CD14-positive monocyte (primary cell): ENCODE data around the gene ZNF442. TPM values are rescaled to one million over a fixed set of nuclear protein-coding genes. Genes with fewer than 3 reads are reported as not detected.

Experiments used
- DNase-seq, 3 donors: peaks; one replicate each; pipeline ENCODE4 v3.0.0-alpha.2; 2011 to 2022
- H2AFZ ChIP-seq: 2 replicates; pipeline ENCODE4 v1.6.0; 2012; ENCODE audit warnings: mild to moderate bottlenecking, low read depth, low read length, inconsistent platforms; ENCODE audit not compliant: insufficient read depth, poor library complexity, severe bottlenecking
- H3K27ac ChIP-seq, 2 donors: 1 replicate in 1 of 2; 2 replicates in 1 of 2; pipeline ENCODE4 v1.5.1; 2012 to 2013; ENCODE audit warnings: low read length in 2 of 2, control low read depth in 1 of 2, inconsistent platforms in 1 of 2, low read depth in 1 of 2, mild to moderate bottlenecking in 1 of 2
- H3K27me3 ChIP-seq, 2 donors: one replicate each; pipeline versions ENCODE4 v1.6.0 to v1.6.1; 2011 to 2013; ENCODE audit warnings: low read length in 2 of 2; ENCODE audit not compliant: control insufficient read depth in 2 of 2, insufficient read depth in 2 of 2
- H3K36me3 ChIP-seq, 2 donors: replicated peaks in 1 of 2; 1 replicate in 1 of 2; 2 replicates in 1 of 2; pipeline versions ENCODE4 v1.5.1 to v1.6.1; 2012 to 2013; ENCODE audit warnings: low read length in 2 of 2, control low read depth in 1 of 2, inconsistent platforms in 1 of 2, mild to moderate bottlenecking in 1 of 2; ENCODE audit not compliant: insufficient read depth in 2 of 2, control insufficient read depth in 1 of 2
- H3K4me1 ChIP-seq, 2 donors: 1 replicate in 1 of 2; 2 replicates in 1 of 2; pipeline versions ENCODE4 v1.5.1 to v1.6.1; 2012 to 2013; ENCODE audit warnings: low read length in 2 of 2, control low read depth in 1 of 2, inconsistent platforms in 1 of 2, mild to moderate bottlenecking in 1 of 2, moderate library complexity in 1 of 2; ENCODE audit not compliant: insufficient read depth in 2 of 2, control insufficient read depth in 1 of 2
- H3K4me2 ChIP-seq: replicated peaks from 2 replicates; pipeline ENCODE3; 2012; ENCODE audit warnings: low read length, moderate library complexity, mild to moderate bottlenecking; ENCODE audit not compliant: poor library complexity, severe bottlenecking; ENCODE audit errors: extremely low read depth
- H3K4me3 ChIP-seq, 3 experiments: fragments of 200-600 bp in 1 of 3; sonication (generic) in 1 of 3; replicated peaks in 1 of 3; 1 replicate in 2 of 3; 2 replicates in 1 of 3; pipeline ENCODE4 v1.5.1; 2011 to 2013; ENCODE audit warnings: low read length in 3 of 3, mild to moderate bottlenecking in 3 of 3, control low read depth in 2 of 3, low read depth in 2 of 3, inconsistent platforms in 1 of 3, moderate library complexity in 1 of 3
- H3K79me2 ChIP-seq: 2 replicates; pipeline ENCODE4 v1.6.0; 2012; ENCODE audit warnings: mild to moderate bottlenecking, control low read depth, inconsistent platforms, low read length, moderate library complexity; ENCODE audit not compliant: insufficient read depth
- H3K9ac ChIP-seq: 2 replicates; pipeline ENCODE4 v1.6.0; 2017; ENCODE audit warnings: low read length, mild to moderate bottlenecking; ENCODE audit not compliant: insufficient read depth, poor library complexity, severe bottlenecking
- H3K9me3 ChIP-seq, 2 donors: replicated peaks in 1 of 2; 1 replicate in 1 of 2; 2 replicates in 1 of 2; pipeline versions ENCODE4 v1.5.1 to v1.6.1; 2012 to 2013; ENCODE audit warnings: low read length in 2 of 2, control low read depth in 1 of 2; ENCODE audit not compliant: control insufficient read depth in 1 of 2, insufficient read depth in 1 of 2
- H4K20me1 ChIP-seq: 2 replicates; pipeline ENCODE4 v1.6.0; 2012; ENCODE audit warnings: mild to moderate bottlenecking, low read length, control low read depth, moderate library complexity; ENCODE audit not compliant: insufficient read depth
- H3K27ac Mint-ChIP-seq, 7 donors: one replicate each; pipeline ENCODE4 v1.8.0; 2020; ENCODE audit warnings: mild to moderate bottlenecking in 7 of 7, mixed read lengths in 7 of 7, moderate library complexity in 6 of 7, inconsistent platforms in 2 of 7
- H3K27me3 Mint-ChIP-seq, 3 donors: one replicate each; pipeline ENCODE4 v1.8.0; 2021 to 2022; ENCODE audit warnings: low read depth in 3 of 3, mild to moderate bottlenecking in 3 of 3, mixed read lengths in 3 of 3, moderate library complexity in 3 of 3, inconsistent platforms in 1 of 3
- H3K36me3 Mint-ChIP-seq, 2 donors: one replicate each; pipeline ENCODE4 v1.8.0; 2020; ENCODE audit warnings: mixed read lengths in 2 of 2, inconsistent platforms in 1 of 2, mild to moderate bottlenecking in 1 of 2
- H3K4me1 Mint-ChIP-seq: one replicate; pipeline ENCODE4 v1.8.0; 2020; ENCODE audit warnings: mild to moderate bottlenecking, mixed read lengths
- H3K4me3 Mint-ChIP-seq, 2 donors: one replicate each; pipeline ENCODE4 v1.8.0; 2020; ENCODE audit warnings: mild to moderate bottlenecking in 2 of 2, mixed read lengths in 2 of 2, moderate library complexity in 1 of 2
- H3K9me3 Mint-ChIP-seq, 7 donors: one replicate each; pipeline ENCODE4 v1.8.0; 2020 to 2022; ENCODE audit warnings: mixed read lengths in 7 of 7, mild to moderate bottlenecking in 6 of 7, moderate library complexity in 6 of 7, inconsistent platforms in 2 of 7
- WGBS: methylation state at CpG from one replicate; pipeline ENCODE4 v1.1.5; 2013; ENCODE audit warnings: missing lambda C conversion rate; ENCODE audit not compliant: insufficient coverage; 5-methylcytosine and 5-hydroxymethylcytosine counted together
- intact Hi-C, 2 donors: fragments of 100-400 bp; cut with micrococcal nuclease; formaldehyde crosslinking; loops; one replicate each; pipeline versions ENCODE4 v1.15.0 to v1.15.1; 2023
- polyA minus RNA-seq: library from RNA; depleted of rRNA, polyadenylated mRNA; stranded (reverse); fragments of >200 nt; gene quantifications from 2 replicates; pipeline ENCODE4 v1.2.3, GENCODE V29; 2012
- polyA plus RNA-seq, 3 donors: library from polyadenylated mRNA; depleted of rRNA in 1 of 3; unstranded in 2 of 3; stranded (reverse) in 1 of 3; fragments of 300-500 nt in 2 of 3; fragments of >200 nt in 1 of 3; fragmentation: Illumina TruSeq in 2 of 3; gene quantifications; 1 replicate in 2 of 3; 2 replicates in 1 of 3; pipeline ENCODE4 v1.2.3, GENCODE V29; 2012 to 2021
- total RNA-seq, 12 experiments: library from RNA in 1 of 12; stranded (reverse) in 1 of 12; fragments of 120-200 nt in 1 of 12; gene quantifications; one replicate each; pipeline ENCODE4 v1.2.4 and lab custom pipeline; 2013 to 2026; ENCODE audit warnings: mixed read lengths in 6 of 12, inconsistent platforms in 1 of 12
- TF ChIP-seq, protein P1 (sequence below): fragments of 200-600 bp; IDR thresholded peaks from one replicate; pipeline ENCODE4 v1.8.0; 2022; ENCODE audit warnings: antibody characterized with exemption, mild to moderate bottlenecking

ZNF442 gene
- total RNA-seq (2013), result 0.64 TPM
- under 1 TPM; 0.03 to 0.39 (median 0.17) TPM for polyA plus RNA-seq
- 0.28 TPM in 1 of 2 replicates, not detected in the other for polyA minus RNA-seq
- total RNA-seq (lab: John Stamatoyannopoulos, UW), result 0 to 2.7 (median 0.28) reads per million in 11 experiments

DNA sequence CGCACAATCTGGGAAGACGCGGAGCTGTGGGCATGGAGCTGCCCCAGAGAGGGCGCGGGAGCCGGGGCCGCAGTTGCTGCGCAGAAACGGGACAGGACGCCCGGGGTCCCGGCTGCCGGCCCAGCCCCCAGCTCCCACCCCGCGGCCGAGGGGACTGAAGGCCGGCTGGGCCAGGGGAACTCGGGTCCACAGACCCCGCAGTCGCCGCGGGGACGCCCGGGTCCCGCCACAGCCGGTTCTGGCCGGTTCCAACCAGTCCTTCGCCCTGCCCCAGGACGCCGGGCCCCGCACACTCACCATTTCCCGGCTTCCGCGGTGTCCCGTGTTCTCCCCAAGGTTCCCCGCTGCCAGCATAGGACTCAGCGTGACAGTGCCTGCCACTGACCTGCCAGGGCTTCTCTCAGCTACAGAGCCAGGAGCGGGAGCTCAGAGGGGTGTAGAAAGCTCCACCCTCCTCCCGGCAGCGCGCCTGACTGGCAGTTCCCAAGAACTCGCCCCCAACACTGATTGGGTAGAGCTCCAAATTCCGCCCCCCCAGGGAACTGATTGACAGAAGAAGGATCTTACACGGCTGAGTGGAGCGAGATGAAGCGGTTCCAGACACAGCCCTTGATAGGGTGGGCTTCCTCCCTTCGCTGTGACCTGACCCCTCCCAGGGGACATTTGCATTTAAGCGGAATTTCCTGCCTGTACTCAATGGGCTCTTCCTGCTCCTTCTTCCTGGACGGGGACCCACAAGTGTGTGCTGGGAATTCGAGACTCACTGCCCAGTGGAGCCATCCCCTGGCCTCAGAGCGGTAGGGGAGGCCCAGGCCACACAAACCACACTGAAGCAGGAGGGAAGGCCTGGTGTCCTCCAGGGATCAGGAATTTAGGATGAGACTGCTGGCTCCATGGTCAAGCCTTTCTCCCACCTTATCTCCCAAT, at the start of gene ZNF442:
Gene ZNF442, minus strand, starts transcription at position 448 of the 927 bp plus-strand sequence. CDS start 2,052 bp downstream, outside the sequence.
- Histone ChIP-seq H3K4me2 (peak within 1 kb of the TSS; percentile 74), H4K20me1 (no peaks in the 10 kb centered on the region), H3K4me3 (peak within 1 kb of the TSS; percentile 62 to 85 (median 71)), H3K79me2 (no peaks in the 10 kb centered on the region), H3K36me3 (no peaks in the 10 kb centered on the region), H3K27me3 (no peaks in the 10 kb centered on the region), H3K9me3 (peaks cover 12 to 44% of the 10 kb centered on the region in 2 donors), H2AFZ (peak within 1 kb of the TSS; percentile 95), H3K4me1 (peaks cover 13 to 18% of the 10 kb centered on the region in 2 donors), H3K27ac (peak within 1 kb of the TSS in 1 of 2 donors; percentile 58), H3K9ac (peak within 1 kb of the TSS; percentile 66)
- H3K9me3 Mint-ChIP-seq, result peaks cover 15 to 61% (median 59%) of the 10 kb centered on the region in 7 donors
- intact Hi-C loops, result no loop called here
- H3K27ac Mint-ChIP-seq, result peak within 1 kb of the TSS in 6 of 7 donors; percentile 3 to 84 (median 66)
- H3K4me1 Mint-ChIP-seq, result peaks cover 24% of the 10 kb centered on the region
- peak within 1 kb of the TSS; percentile 92 to 95 for H3K4me3 Mint-ChIP-seq
- H3K27me3 Mint-ChIP-seq, result peaks cover 2 to 18% (median 4%) of the 10 kb centered on the region in 3 donors
- peaks cover 0 to 3% of the 10 kb centered on the region in 2 donors for H3K36me3 Mint-ChIP-seq
- DNase-seq, result peak; percentile 69 to 76 (median 72)
- under 1% methylated on average over 45 of the region's 51 CpGs for WGBS
- TF ChIP-seq, protein P1, sequence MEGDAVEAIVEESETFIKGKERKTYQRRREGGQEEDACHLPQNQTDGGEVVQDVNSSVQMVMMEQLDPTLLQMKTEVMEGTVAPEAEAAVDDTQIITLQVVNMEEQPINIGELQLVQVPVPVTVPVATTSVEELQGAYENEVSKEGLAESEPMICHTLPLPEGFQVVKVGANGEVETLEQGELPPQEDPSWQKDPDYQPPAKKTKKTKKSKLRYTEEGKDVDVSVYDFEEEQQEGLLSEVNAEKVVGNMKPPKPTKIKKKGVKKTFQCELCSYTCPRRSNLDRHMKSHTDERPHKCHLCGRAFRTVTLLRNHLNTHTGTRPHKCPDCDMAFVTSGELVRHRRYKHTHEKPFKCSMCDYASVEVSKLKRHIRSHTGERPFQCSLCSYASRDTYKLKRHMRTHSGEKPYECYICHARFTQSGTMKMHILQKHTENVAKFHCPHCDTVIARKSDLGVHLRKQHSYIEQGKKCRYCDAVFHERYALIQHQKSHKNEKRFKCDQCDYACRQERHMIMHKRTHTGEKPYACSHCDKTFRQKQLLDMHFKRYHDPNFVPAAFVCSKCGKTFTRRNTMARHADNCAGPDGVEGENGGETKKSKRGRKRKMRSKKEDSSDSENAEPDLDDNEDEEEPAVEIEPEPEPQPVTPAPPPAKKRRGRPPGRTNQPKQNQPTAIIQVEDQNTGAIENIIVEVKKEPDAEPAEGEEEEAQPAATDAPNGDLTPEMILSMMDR, result no peak

DNA sequence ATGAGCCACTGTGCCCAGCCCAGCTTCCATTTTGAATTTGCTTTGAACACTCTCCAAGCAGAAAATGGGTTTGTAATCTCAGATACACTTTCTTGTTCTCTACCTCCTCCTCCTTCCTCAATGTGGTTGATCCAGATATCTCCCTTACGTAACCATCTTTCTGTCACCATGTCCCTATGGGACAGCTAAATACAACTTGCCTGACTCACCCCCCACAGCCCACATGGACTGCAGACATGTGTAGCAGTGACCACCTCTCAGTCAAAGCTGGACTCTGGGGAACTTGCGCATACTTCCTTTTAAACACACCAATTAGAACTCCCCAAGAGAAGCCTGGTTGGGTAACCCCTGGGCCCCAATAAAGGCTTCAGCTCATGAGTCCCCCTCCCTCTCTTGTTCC, 46.4 kb upstream of the ZNF442 start:
- H3K27me3 ChIP-seq, result no peaks in the 10 kb centered on the region
- TF ChIP-seq, protein P1, result no peak
- H3K4me3 ChIP-seq, result no peak overlapping the region
- no peak overlapping the region for H3K9ac ChIP-seq
- Mint-ChIP-seq H3K4me3 (no peak overlapping the region), H3K27ac (no peak overlapping the region), H3K27me3 (peaks cover 0 to 3% (median 1%) of the 10 kb centered on the region in 3 donors), H3K36me3 (no peaks in the 10 kb centered on the region), H3K4me1 (no peaks in the 10 kb centered on the region), H3K9me3 (peaks cover 27 to 78% (median 67%) of the 10 kb centered on the region in 7 donors)
- intact Hi-C loops, result no loop called here
- no peaks in the 10 kb centered on the region for H3K36me3 ChIP-seq
- no peaks in the 10 kb centered on the region for H3K79me2 ChIP-seq
- no peak for DNase-seq
- H2AFZ ChIP-seq, result no peak overlapping the region
- 96% methylated on average over 2 of the region's 2 CpGs for WGBS
- no peak overlapping the region for H3K27ac ChIP-seq
- H3K9me3 ChIP-seq, result peaks cover 59 to 63% of the 10 kb centered on the region in 2 donors
- H3K4me1 ChIP-seq, result no peaks in the 10 kb centered on the region
- H4K20me1 ChIP-seq, result no peaks in the 10 kb centered on the region
- H3K4me2 ChIP-seq, result no peak overlapping the region
